ENCODE measurements around the gene BRCA1. TPM values are rescaled to one million over a fixed set of nuclear protein-coding genes. Genes with fewer than 3 reads are reported as not detected.
"Not testable (repeated sequence)": the region's sequence is repeated elsewhere in the genome, so short reads cannot be mapped to it uniquely, and the experiment has no call there.

BRCA1 gene
- total RNA-seq, 1 experiment from 2014 or later: 44.1 TPM

GRCh38 chr17:43159232-43159631, 34.1 kb upstream of the BRCA1 start:
- BruUV-seq (replicated peaks); H3K36me3 ChIP-seq (ENCODE audit: control insufficient read depth in 1 of 2, insufficient read depth in 2 of 2, low read length in 2 of 2); intact Hi-C loops (cut with micrococcal nuclease); H4K20me1 ChIP-seq (ENCODE audit: insufficient read depth); H3K9ac ChIP-seq (ENCODE audit: low read length); DNase-seq (ENCODE audit: low read depth, low spot score); H3K79me2 ChIP-seq (ENCODE audit: insufficient read depth, low read length); POLR2A ChIA-PET; H3K9me3 ChIP-seq (ENCODE audit: control insufficient read depth in 1 of 2, insufficient read depth in 1 of 2, low read depth in 1 of 2, low read length in 2 of 2); H3K9me2 ChIP-seq (ENCODE audit: insufficient read depth); ATAC-seq; H3K4me3 ChIP-seq (replicated peaks in 1 of 2; ENCODE audit: low read depth in 1 of 2, low read length in 2 of 2); RAD21 ChIA-PET (ENCODE audit: low non-redundant PET in 1 of 2, low total read pairs in 2 of 2, uncharacterized antibody in 2 of 2, unreplicated experiment in 2 of 2); H3K4me2 ChIP-seq (ENCODE audit: low read length); CTCF ChIA-PET; H2AFZ ChIP-seq (ENCODE audit: low read depth, low read length, poor library complexity, severe bottlenecking); H3K4me1 ChIP-seq (ENCODE audit: control insufficient read depth in 1 of 2, insufficient read depth in 2 of 2, low read length in 2 of 2); H3K27me3 ChIP-seq (ENCODE audit: insufficient read depth, low read length); H3K27ac ChIP-seq (ENCODE audit: low read depth, low read length): not testable (repeated sequence)

GRCh38 chr17:43155666-43156065, 30.5 kb upstream of the BRCA1 start:
- ChIA-PET CTCF (no interaction called here), POLR2A (no interaction called here), RAD21 (ENCODE audit: low non-redundant PET in 1 of 2, low total read pairs in 2 of 2, uncharacterized antibody in 2 of 2, unreplicated experiment in 2 of 2) (no interaction called here)
- Histone ChIP-seq H4K20me1 (ENCODE audit: insufficient read depth) (no peaks in the 10 kb centered on the region), H3K27me3 (ENCODE audit: insufficient read depth, low read length) (no peaks in the 10 kb centered on the region), H3K9me3 (ENCODE audit: control insufficient read depth in 1 of 2, insufficient read depth in 1 of 2, low read depth in 1 of 2, low read length in 2 of 2) (no peaks in the 10 kb centered on the region), H3K27ac (ENCODE audit: low read depth, low read length) (no peak overlapping the region), H3K9me2 (ENCODE audit: insufficient read depth) (no peaks in the 10 kb centered on the region), H3K79me2 (ENCODE audit: insufficient read depth, low read length) (no peaks in the 10 kb centered on the region), H2AFZ (ENCODE audit: low read depth, low read length, poor library complexity, severe bottlenecking) (no peak overlapping the region), H3K9ac (ENCODE audit: low read length) (no peak overlapping the region), H3K4me1 (ENCODE audit: control insufficient read depth in 1 of 2, insufficient read depth in 2 of 2, low read length in 2 of 2) (no peaks in the 10 kb centered on the region), H3K36me3 (ENCODE audit: control insufficient read depth in 1 of 2, insufficient read depth in 2 of 2, low read length in 2 of 2) (no peaks in the 10 kb centered on the region), H3K4me2 (ENCODE audit: low read length) (no peak overlapping the region), H3K4me3 (replicated peaks in 1 of 2; ENCODE audit: low read depth in 1 of 2, low read length in 2 of 2) (no peak overlapping the region)
- DNase-seq (ENCODE audit: low read depth, low spot score): no peak
- ATAC-seq: no peak
- TF ChIP-seq POLR2AphosphoS5 (IDR thresholded peaks at IDR 0.05; ENCODE audit: low read depth, low read length): no peak
- no peak for TF ChIP-seq JUND (IDR thresholded peaks at IDR 0.05)
- TF ChIP-seq FOSL1 (IDR thresholded peaks at IDR 0.05; ENCODE audit: low read depth): no peak
- no peak for TF ChIP-seq CTCF (IDR thresholded peaks at IDR 0.05 in 2 of 3, conservative IDR thresholded peaks at IDR 0.05 in 1 of 3; ENCODE audit: borderline replicate concordance in 1 of 3, insufficient read depth in 1 of 3, low read depth in 2 of 3, low read length in 2 of 3)
- TF ChIP-seq ZNF274 (IDR thresholded peaks at IDR 0.05; ENCODE audit: low read depth, low read length): no peak
- no peak for TF ChIP-seq SRF (IDR thresholded peaks at IDR 0.05; ENCODE audit: low read depth)
- TF ChIP-seq TCF7L2 (IDR thresholded peaks at IDR 0.05; ENCODE audit: borderline replicate concordance, extremely low read depth, insufficient read depth, insufficient read length): no peak
- TF ChIP-seq POLR2A (IDR thresholded peaks at IDR 0.05; ENCODE audit: borderline replicate concordance, extremely low read depth, insufficient read depth, insufficient read length): no peak
- TF ChIP-seq YY1 (IDR thresholded peaks at IDR 0.05; ENCODE audit: extremely low read depth, insufficient replicate concordance, low read depth, low read length): no peak
- no peak for TF ChIP-seq ELF1 (IDR thresholded peaks at IDR 0.05; ENCODE audit: borderline replicate concordance, low read depth)
- TF ChIP-seq EGR1 (IDR thresholded peaks at IDR 0.05; ENCODE audit: low read depth): no peak
- BruUV-seq (replicated peaks): no TSS peak
- intact Hi-C loops (cut with micrococcal nuclease): no loop called here
